ENCODE measurements around the gene NRXN3. TPM values are rescaled to one million over a fixed set of nuclear protein-coding genes. Genes with fewer than 3 reads are reported as not detected.

NRXN3 gene
- polyA plus RNA-seq, 1 donor (not counting 4 experiments of a cell fraction or from before 2014, with no cell fraction given) = 0.89 TPM

- H2AFZ ChIP-seq (ENCODE audit: control insufficient read depth, low read length) = no peak overlapping the region
- no peaks in the 10 kb centered on the region for H3K9me3 ChIP-seq (ENCODE audit: control insufficient read depth, low read depth, low read length)
- H4K20me1 ChIP-seq (ENCODE audit: control insufficient read depth, extremely low read depth, insufficient read depth, low read length) = no peaks in the 10 kb centered on the region
- H3K9ac ChIP-seq (ENCODE audit: control insufficient read depth, extremely low read depth, insufficient read depth, low read length) = no peak overlapping the region
- dilution Hi-C loops (cut with MboI; ENCODE audit: extremely low pct_ligation_motif_present, low sequenced_read_pairs) = no loop called here
- no peak overlapping the region for H3K27ac ChIP-seq (ENCODE audit: control insufficient read depth, insufficient read depth, low read length)
- H3K79me2 ChIP-seq (ENCODE audit: control insufficient read depth, insufficient read depth, low read length) = no peaks in the 10 kb centered on the region
- no peaks in the 10 kb centered on the region for H3K27me3 ChIP-seq (ENCODE audit: control insufficient read depth, extremely low read depth, insufficient read depth, low read length)
- no peaks in the 10 kb centered on the region for H3K4me1 ChIP-seq (ENCODE audit: control insufficient read depth, extremely low read depth, insufficient read depth, low read length)
- H3K9me1 ChIP-seq (ENCODE audit: control insufficient read depth, extremely low read depth, insufficient read depth, low read length) = no peaks in the 10 kb centered on the region
- H3K4me2 ChIP-seq (ENCODE audit: control insufficient read depth, extremely low read depth, insufficient read depth, low read depth, low read length) = no peak overlapping the region
- TF ChIP-seq CTCF (optimal IDR thresholded peaks at IDR 0.05 in 1 of 3, IDR thresholded peaks at IDR 0.05 in 1 of 3, conservative IDR thresholded peaks at IDR 0.05 in 1 of 3; ENCODE audit: extremely low read depth in 1 of 3, insufficient read depth in 2 of 3, low read length in 3 of 3) (no peak), EZH2 (IDR thresholded peaks at IDR 0.05; ENCODE audit: low read length) (no peak)
- H3K4me3 ChIP-seq (ENCODE audit: control insufficient read depth in 2 of 3, extremely low read depth in 1 of 3, insufficient read depth in 2 of 3, low read depth in 1 of 3, low read length in 3 of 3) = no peak overlapping the region
- H3K36me3 ChIP-seq (ENCODE audit: control insufficient read depth in 2 of 2, extremely low read depth in 1 of 2, insufficient read depth in 2 of 2, low read length in 2 of 2) = no peaks in the 10 kb centered on the region
- DNase-seq (ENCODE audit: low read depth, low spot score) = no peak
- no peak for FAIRE-seq
These were observed 439.0 kb downstream of the NRXN3 start for GRCh38 chr14:78608998-78609787.

GRCh38 chr14:78610994-78611393 is 440.8 kb downstream of the NRXN3 start:
- H3K9me1 ChIP-seq (ENCODE audit: control insufficient read depth, extremely low read depth, insufficient read depth, low read length) = no peaks in the 10 kb centered on the region
- DNase-seq (ENCODE audit: low read depth, low spot score) (no peak), FAIRE-seq (no peak)
- no peaks in the 10 kb centered on the region for H3K79me2 ChIP-seq (ENCODE audit: control insufficient read depth, insufficient read depth, low read length)
- dilution Hi-C loops (cut with MboI; ENCODE audit: extremely low pct_ligation_motif_present, low sequenced_read_pairs) = no loop called here
- TF ChIP-seq CTCF (optimal IDR thresholded peaks at IDR 0.05 in 1 of 3, IDR thresholded peaks at IDR 0.05 in 1 of 3, conservative IDR thresholded peaks at IDR 0.05 in 1 of 3; ENCODE audit: extremely low read depth in 1 of 3, insufficient read depth in 2 of 3, low read length in 3 of 3) (no peak), EZH2 (IDR thresholded peaks at IDR 0.05; ENCODE audit: low read length) (no peak)
- H2AFZ ChIP-seq (ENCODE audit: control insufficient read depth, low read length) = no peak overlapping the region
- H3K9me3 ChIP-seq (ENCODE audit: control insufficient read depth, low read depth, low read length) = no peaks in the 10 kb centered on the region
- H3K36me3 ChIP-seq (ENCODE audit: control insufficient read depth in 2 of 2, extremely low read depth in 1 of 2, insufficient read depth in 2 of 2, low read length in 2 of 2) = no peaks in the 10 kb centered on the region
- H3K4me3 ChIP-seq (ENCODE audit: control insufficient read depth in 2 of 3, extremely low read depth in 1 of 3, insufficient read depth in 2 of 3, low read depth in 1 of 3, low read length in 3 of 3) = no peak overlapping the region
- H3K27me3 ChIP-seq (ENCODE audit: control insufficient read depth, extremely low read depth, insufficient read depth, low read length) = no peaks in the 10 kb centered on the region
- H3K9ac ChIP-seq (ENCODE audit: control insufficient read depth, extremely low read depth, insufficient read depth, low read length) = no peak overlapping the region
- no peak overlapping the region for H3K27ac ChIP-seq (ENCODE audit: control insufficient read depth, insufficient read depth, low read length)
- H3K4me1 ChIP-seq (ENCODE audit: control insufficient read depth, extremely low read depth, insufficient read depth, low read length) = no peaks in the 10 kb centered on the region
- H4K20me1 ChIP-seq (ENCODE audit: control insufficient read depth, extremely low read depth, insufficient read depth, low read length) = no peaks in the 10 kb centered on the region
- H3K4me2 ChIP-seq (ENCODE audit: control insufficient read depth, extremely low read depth, insufficient read depth, low read depth, low read length) = no peak overlapping the region
